Suprapubic skin (tissue), 4 donors: Measurements from ENCODE around the gene SH3BP2.

Experiments used
- EP300 ChIP-seq: sonication (generic); formaldehyde crosslinking; IDR thresholded peaks from one replicate; pipeline ENCODE4 v1.6.1; 2017; ENCODE audit warnings: antibody characterized with exemption
- POLR2A ChIP-seq, 2 donors: fragments of 450-650 bp; IDR thresholded peaks; one replicate each; pipeline ENCODE4 v1.6.1; 2017; ENCODE audit warnings: antibody characterized with exemption in 2 of 2, mild to moderate bottlenecking in 2 of 2, moderate library complexity in 2 of 2
- POLR2AphosphoS5 ChIP-seq, 3 donors: sonication (generic); formaldehyde crosslinking; IDR thresholded peaks; one replicate each; pipeline ENCODE4 v1.6.1; 2017; ENCODE audit warnings: antibody characterized with exemption in 3 of 3
- TF ChIP-seq, protein P1 (sequence below), 2 donors: fragments of 200-600 bp in 1 of 2; fragments of 450-650 bp in 1 of 2; sonication (generic) in 1 of 2; IDR thresholded peaks; one replicate each; pipeline ENCODE4 v1.5.1; 2016 to 2019; ENCODE audit warnings: antibody characterized with exemption in 2 of 2, mild to moderate bottlenecking in 1 of 2, moderate library complexity in 1 of 2

DNA sequence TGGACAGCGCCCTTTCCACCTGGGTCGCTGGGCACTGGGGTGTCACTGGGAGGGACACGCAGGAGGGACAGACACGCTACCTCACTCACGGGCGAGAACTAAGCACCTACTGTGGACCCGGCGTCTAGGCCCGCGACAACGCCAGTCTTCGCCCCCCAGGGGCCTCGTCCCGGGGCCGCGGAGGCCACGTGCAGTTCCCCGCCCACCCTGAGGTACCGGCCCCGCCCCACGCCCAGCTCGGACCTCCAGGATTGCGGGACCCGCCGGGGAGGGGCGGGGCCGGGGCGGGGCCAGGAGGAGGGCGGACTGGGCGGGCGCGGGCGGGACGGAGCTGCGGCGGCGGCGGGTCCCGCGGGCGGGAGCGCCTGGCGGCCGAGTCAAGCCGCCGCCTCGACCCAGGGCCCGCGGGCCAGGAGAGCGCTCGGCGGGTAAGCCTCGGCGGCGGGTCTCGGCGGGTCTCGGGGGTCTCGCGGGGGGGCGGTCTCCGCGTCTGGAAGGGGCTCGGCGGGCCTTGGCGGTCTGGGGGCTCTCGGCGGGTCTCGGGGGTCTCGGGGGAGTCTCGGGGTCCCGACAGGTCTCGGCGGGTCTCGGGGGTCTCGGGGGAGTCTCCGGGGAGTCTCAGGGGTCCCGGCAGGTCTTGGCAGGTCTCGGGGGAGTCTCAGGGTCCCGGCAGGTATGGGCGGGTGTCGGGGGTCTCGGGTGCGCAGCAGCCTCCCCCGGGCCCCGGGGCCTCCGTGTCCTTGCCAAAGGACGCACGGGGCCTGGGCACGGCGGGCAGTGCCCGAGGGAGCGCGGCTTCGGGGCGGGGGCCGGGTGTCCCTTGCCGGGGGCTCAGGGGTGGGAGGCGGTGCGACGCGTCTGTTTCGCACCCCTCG lies at the start of gene SH3BP2:
- TF ChIP-seq, protein P1, sequence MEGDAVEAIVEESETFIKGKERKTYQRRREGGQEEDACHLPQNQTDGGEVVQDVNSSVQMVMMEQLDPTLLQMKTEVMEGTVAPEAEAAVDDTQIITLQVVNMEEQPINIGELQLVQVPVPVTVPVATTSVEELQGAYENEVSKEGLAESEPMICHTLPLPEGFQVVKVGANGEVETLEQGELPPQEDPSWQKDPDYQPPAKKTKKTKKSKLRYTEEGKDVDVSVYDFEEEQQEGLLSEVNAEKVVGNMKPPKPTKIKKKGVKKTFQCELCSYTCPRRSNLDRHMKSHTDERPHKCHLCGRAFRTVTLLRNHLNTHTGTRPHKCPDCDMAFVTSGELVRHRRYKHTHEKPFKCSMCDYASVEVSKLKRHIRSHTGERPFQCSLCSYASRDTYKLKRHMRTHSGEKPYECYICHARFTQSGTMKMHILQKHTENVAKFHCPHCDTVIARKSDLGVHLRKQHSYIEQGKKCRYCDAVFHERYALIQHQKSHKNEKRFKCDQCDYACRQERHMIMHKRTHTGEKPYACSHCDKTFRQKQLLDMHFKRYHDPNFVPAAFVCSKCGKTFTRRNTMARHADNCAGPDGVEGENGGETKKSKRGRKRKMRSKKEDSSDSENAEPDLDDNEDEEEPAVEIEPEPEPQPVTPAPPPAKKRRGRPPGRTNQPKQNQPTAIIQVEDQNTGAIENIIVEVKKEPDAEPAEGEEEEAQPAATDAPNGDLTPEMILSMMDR (IDR thresholded peaks at IDR 0.05): no peak
- TF ChIP-seq POLR2A (IDR thresholded peaks at IDR 0.05): no peak
- TF ChIP-seq POLR2AphosphoS5 (IDR thresholded peaks at IDR 0.05): no peak
- no peak for TF ChIP-seq EP300
